Activated CD8-positive, alpha-beta T cell treated with anti-CD3 and anti-CD28 coated beads for 36 hours (primary cell): Measurements from ENCODE around the gene CATSPERB. TPM values are rescaled to one million over a fixed set of nuclear protein-coding genes. Genes with fewer than 3 reads are reported as not detected.
A peak's percentile ranks its signal among the peaks of the same experiment; 100 is the strongest.
"Not testable (repeated sequence)": the region's sequence is repeated elsewhere in the genome, so short reads cannot be mapped to it uniquely, and the experiment has no call there.

Source experiments
- ATAC-seq: fragments of 200-7000 bp; cut with Tn5 transposase; one replicate; pipeline ENCODE4 v1.10.0; 2021; ENCODE audit warnings: mild to moderate bottlenecking, moderate library complexity
- CTCF ChIA-PET: fragments of 350-600 bp; sonication (Branson Sonifier 250); formaldehyde crosslinking; loops from one replicate; lab custom pipeline; 2021; ENCODE audit warnings: antibody characterized with exemption; lab: Charles Lee
- POLR2A ChIA-PET: fragments of 350-600 bp; sonication (Branson Sonifier 250); formaldehyde crosslinking; loops from one replicate; lab custom pipeline; 2021; ENCODE audit warnings: antibody characterized with exemption; lab: Charles Lee
- DNase-seq: peaks from one replicate; pipeline ENCODE4 v3.0.0-alpha.2; 2020
- H3K27ac Mint-ChIP-seq: one replicate; pipeline ENCODE4 v1.8.0; 2021; ENCODE audit warnings: mild to moderate bottlenecking, mixed read lengths
- H3K27me3 Mint-ChIP-seq: one replicate; pipeline ENCODE4 v1.8.0; 2021; ENCODE audit warnings: mixed read lengths
- H3K36me3 Mint-ChIP-seq: one replicate; pipeline ENCODE4 v1.8.0; 2021; ENCODE audit warnings: low read depth, mixed read lengths
- H3K4me1 Mint-ChIP-seq: one replicate; pipeline ENCODE4 v1.8.0; 2021; ENCODE audit warnings: low read depth, mixed read lengths
- H3K4me3 Mint-ChIP-seq: one replicate; pipeline ENCODE4 v1.8.0; 2021; ENCODE audit warnings: mild to moderate bottlenecking, moderate library complexity, mixed read lengths
- H3K9me3 Mint-ChIP-seq: one replicate; pipeline ENCODE4 v1.8.0; 2021; ENCODE audit warnings: mixed read lengths
- intact Hi-C: fragments of 100-400 bp; cut with micrococcal nuclease; formaldehyde crosslinking; loops from one replicate; pipeline ENCODE4 v1.10.0; 2022
- total RNA-seq, 2 experiments: library from RNA; stranded (reverse); gene quantifications; one replicate each; pipeline ENCODE4 v1.2.3, GENCODE V29; 2021
- TF ChIP-seq, protein P1 (sequence below): fragments of 200-600 bp; IDR thresholded peaks from one replicate; pipeline ENCODE4 v1.8.0; 2022; ENCODE audit warnings: antibody characterized with exemption, mild to moderate bottlenecking

Gene CATSPERB
- total RNA-seq, 2 experiments from 2014 or later, result 0.27 to 0.60 TPM

DNA sequence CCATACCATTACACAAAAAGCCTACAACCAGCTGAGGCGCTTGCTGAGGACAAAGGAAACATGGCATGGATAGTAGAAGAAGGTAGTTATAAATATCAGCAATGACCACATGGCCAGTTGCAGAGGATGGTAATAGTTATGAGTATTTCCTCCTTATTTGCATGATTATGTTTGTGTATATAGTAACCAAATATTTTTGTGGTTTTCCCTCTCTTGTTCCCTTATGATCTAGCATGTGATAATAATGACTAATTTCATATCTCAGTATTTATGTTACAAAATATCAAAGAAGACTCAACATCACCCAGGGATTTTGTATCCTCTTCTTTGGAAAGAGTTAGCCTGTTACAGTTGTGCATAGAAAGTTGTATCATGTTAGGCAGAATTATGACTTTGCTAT, 13.5 kb upstream of the CATSPERB start:
- ChIA-PET CTCF (interaction anchor here (1.1 kb wide), 1 partner anchor 13 kb away, joined by 3 read pairs; no protein-coding TSS in a partner anchor), POLR2A (no interaction called here)
- Mint-ChIP-seq H3K4me1 (no peaks in the 10 kb centered on the region), H3K27ac (no peak overlapping the region), H3K27me3 (no peaks in the 10 kb centered on the region), H3K4me3 (no peak overlapping the region), H3K36me3 (no peaks in the 10 kb centered on the region), H3K9me3 (no peaks in the 10 kb centered on the region)
- TF ChIP-seq, protein P1, sequence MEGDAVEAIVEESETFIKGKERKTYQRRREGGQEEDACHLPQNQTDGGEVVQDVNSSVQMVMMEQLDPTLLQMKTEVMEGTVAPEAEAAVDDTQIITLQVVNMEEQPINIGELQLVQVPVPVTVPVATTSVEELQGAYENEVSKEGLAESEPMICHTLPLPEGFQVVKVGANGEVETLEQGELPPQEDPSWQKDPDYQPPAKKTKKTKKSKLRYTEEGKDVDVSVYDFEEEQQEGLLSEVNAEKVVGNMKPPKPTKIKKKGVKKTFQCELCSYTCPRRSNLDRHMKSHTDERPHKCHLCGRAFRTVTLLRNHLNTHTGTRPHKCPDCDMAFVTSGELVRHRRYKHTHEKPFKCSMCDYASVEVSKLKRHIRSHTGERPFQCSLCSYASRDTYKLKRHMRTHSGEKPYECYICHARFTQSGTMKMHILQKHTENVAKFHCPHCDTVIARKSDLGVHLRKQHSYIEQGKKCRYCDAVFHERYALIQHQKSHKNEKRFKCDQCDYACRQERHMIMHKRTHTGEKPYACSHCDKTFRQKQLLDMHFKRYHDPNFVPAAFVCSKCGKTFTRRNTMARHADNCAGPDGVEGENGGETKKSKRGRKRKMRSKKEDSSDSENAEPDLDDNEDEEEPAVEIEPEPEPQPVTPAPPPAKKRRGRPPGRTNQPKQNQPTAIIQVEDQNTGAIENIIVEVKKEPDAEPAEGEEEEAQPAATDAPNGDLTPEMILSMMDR, result no peak
- no peak for DNase-seq
- no peak for ATAC-seq
- intact Hi-C loops, result no loop called here

DNA sequence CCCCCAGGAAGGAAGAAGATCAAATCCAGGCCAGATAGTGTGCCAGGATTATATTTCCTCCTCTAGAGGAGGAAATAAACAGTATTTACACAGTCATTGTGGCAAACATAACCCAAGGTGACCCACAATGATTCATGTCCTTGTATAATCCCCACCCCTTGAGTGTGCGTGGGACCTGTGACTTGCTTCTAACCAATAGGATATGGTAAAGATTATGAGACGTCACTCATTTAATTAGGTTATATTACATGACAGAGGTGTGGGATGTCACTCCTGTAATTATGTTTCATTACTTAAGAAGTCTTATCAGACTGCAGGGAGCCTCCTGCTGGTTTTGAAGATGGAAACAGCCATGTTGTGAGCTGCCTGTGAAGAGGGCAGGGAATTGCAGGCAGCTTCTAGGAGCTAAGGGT, 12.2 kb upstream of the CATSPERB start:
- ATAC-seq (peak; percentile 77), DNase-seq (peak; percentile 28)
- Mint-ChIP-seq H3K27me3 (no peaks in the 10 kb centered on the region), H3K4me1 (no peaks in the 10 kb centered on the region), H3K36me3 (no peaks in the 10 kb centered on the region), H3K9me3 (no peaks in the 10 kb centered on the region), H3K27ac (no peak overlapping the region), H3K4me3 (no peak overlapping the region)
- CTCF ChIA-PET, result no interaction called here
- intact Hi-C loops, result no loop called here
- TF ChIP-seq, protein P1, result no peak
- POLR2A ChIA-PET, result no interaction called here

DNA sequence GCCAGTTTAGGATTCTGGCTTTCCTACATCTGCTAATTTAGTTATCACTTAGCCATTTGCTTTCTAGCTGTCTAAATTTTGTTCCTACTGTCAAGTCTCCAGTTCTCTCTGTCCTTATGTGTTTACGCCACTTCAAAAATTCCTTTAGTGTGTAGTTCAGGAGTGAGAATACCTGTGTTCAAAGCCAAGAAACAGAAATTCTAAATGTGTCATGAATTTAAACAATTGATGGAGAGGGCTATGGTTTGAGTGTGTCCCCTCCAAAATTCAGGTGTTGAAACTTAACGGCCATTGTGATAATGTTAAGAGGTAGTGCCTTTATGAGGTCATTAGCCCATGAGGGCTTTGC, 11.4 kb upstream of the CATSPERB start:
- TF ChIP-seq, protein P1, result no peak
- Mint-ChIP-seq H3K9me3 (no peaks in the 10 kb centered on the region), H3K4me1 (no peaks in the 10 kb centered on the region), H3K4me3 (no peak overlapping the region), H3K27ac (no peak overlapping the region), H3K36me3 (no peaks in the 10 kb centered on the region), H3K27me3 (no peaks in the 10 kb centered on the region)
- DNase-seq (no peak), ATAC-seq (no peak)
- ChIA-PET POLR2A (no interaction called here), CTCF (no interaction called here)
- intact Hi-C loops, result no loop called here

DNA sequence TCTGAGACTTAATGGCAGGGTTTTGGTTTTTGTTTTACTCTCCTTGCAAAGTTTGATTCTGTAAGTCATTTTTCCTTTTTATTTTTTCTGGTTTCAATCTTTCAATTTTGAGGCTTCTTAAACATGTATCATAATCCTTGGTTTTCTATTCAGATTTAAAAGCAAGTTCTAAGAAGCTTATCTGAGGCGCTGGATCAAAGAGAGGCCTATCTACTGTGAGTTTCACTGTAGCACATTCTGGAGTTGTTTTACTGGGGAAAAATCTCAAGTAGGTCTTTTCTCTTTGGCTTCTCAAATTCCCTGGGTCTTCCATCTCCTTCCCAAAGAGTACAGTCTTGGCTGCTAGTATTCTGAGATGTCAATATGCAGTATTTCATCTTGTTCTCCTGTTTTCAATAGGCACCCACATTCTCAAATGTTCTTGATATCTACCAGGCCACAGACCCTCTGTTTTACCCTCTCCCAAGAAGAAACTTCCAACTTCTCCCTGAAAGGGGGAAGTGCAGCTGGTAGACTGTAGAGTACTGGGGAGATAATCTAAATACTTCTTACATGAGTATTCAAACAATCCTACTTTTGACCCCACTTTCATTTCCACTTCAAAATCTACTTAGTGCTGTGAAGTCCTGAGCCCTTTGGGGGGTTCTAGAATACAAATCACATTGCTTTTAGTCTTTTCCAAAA, 10.9 kb upstream of the CATSPERB start:
- TF ChIP-seq, protein P1, result no peak
- no peak for DNase-seq
- intact Hi-C loops, result no loop called here
- ChIA-PET CTCF (no interaction called here), POLR2A (no interaction called here)
- no peaks in the 10 kb centered on the region for H3K36me3 Mint-ChIP-seq
- no peaks in the 10 kb centered on the region for H3K27me3 Mint-ChIP-seq
- ATAC-seq, result no peak
- H3K27ac Mint-ChIP-seq, result no peak overlapping the region
- H3K4me1 Mint-ChIP-seq, result no peaks in the 10 kb centered on the region
- H3K4me3 Mint-ChIP-seq, result no peak overlapping the region
- H3K9me3 Mint-ChIP-seq, result no peaks in the 10 kb centered on the region

DNA sequence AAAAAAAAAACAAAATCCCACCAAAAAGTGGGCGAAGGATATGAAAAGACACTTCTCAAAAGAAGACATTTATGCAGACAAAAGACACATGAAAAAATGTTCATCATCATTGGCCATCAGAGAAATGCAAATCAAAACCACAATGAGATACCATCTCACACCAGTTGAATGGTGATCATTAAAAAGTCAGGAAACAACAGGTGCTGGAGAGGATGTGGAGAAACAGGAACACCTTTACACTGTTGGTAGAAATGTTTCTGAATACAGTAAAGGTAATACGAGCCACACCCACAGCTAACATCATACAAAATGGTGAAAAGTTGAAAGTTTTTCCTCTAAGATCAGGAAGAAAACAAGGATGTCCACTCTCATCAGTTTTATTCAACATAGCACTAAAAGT, 8.0 kb upstream of the CATSPERB start:
- CTCF ChIA-PET, H3K36me3 Mint-ChIP-seq, H3K9me3 Mint-ChIP-seq, H3K27me3 Mint-ChIP-seq, H3K4me3 Mint-ChIP-seq, DNase-seq, H3K27ac Mint-ChIP-seq, POLR2A ChIA-PET, intact Hi-C loops, ATAC-seq, H3K4me1 Mint-ChIP-seq: not testable (repeated sequence)
